Psoas muscle (tissue), 8 donors: ENCODE measurements around the gene SLC8A2. TPM values are rescaled to one million over a fixed set of nuclear protein-coding genes. Genes with fewer than 3 reads are reported as not detected.

ENCODE experiments used
- ATAC-seq, 4 donors: fragments of 200-7000 bp; cut with Tn5 transposase; one replicate each; pipeline ENCODE4 v1.9.1; 2020; ENCODE audit warnings: moderate library complexity in 3 of 4, mild to moderate bottlenecking in 2 of 4
- DNase-seq, 2 donors: peaks; one replicate each; pipeline ENCODE4 v3.0.0-alpha.2; 2020
- H3K27ac ChIP-seq: fragments of 200-600 bp; one replicate; pipeline ENCODE4 v1.8.0; 2022
- H3K27me3 ChIP-seq, 3 donors: fragments of 200-600 bp in 1 of 3; one replicate each; pipeline versions ENCODE4 v1.6.1 to v1.8.0; 2013 to 2022; ENCODE audit warnings: low read length in 2 of 3, mild to moderate bottlenecking in 2 of 3, moderate library complexity in 1 of 3; ENCODE audit not compliant: insufficient read depth in 3 of 3
- H3K36me3 ChIP-seq, 2 donors: fragments of 200-600 bp in 1 of 2; one replicate each; pipeline versions ENCODE4 v1.6.1 to v1.8.0; 2013 to 2022; ENCODE audit warnings: low read depth in 1 of 2, mild to moderate bottlenecking in 1 of 2, moderate library complexity in 1 of 2; ENCODE audit not compliant: insufficient read depth in 1 of 2
- H3K4me1 ChIP-seq: fragments of 200-600 bp; one replicate; pipeline ENCODE4 v1.8.0; 2022
- H3K4me3 ChIP-seq: fragments of 200-600 bp; one replicate; pipeline ENCODE4 v1.8.0; 2022; ENCODE audit warnings: mild to moderate bottlenecking
- H3K9me3 ChIP-seq: fragments of 200-600 bp; one replicate; pipeline ENCODE4 v1.8.0; 2022
- WGBS, 3 donors: extraction: QIAGEN DNeasy Blood & Tissue Kit; methylation state at CpG; one replicate each; pipeline versions ENCODE4 v1.1.6 to v1.1.7; 2013; 5-methylcytosine and 5-hydroxymethylcytosine counted together
- intact Hi-C, 2 donors: fragments of 100-400 bp; cut with DNase I; formaldehyde crosslinking; loops; one replicate each; pipeline versions ENCODE4 v1.11.0 to v1.14.2; 2022
- polyA plus RNA-seq, 3 donors: library from polyadenylated mRNA; stranded (reverse); fragments of 200-250 nt; gene quantifications; one replicate each; pipeline ENCODE4 v1.2.3, GENCODE V29; 2013
- total RNA-seq, 4 donors: library from RNA; stranded (reverse); fragmentation: NEBNext Ultra II Directional in 2 of 4; extraction: Animal tissue kit (Norgen Biotek cat#: 25700) in 2 of 4; gene quantifications; one replicate each; pipeline versions ENCODE4 v1.2.1 to v1.2.4, GENCODE V29; 2021 to 2023
- TF ChIP-seq, protein P1 (sequence below): fragments of 200-600 bp; IDR thresholded peaks from one replicate; pipeline ENCODE4 v1.8.0; 2022; ENCODE audit warnings: antibody characterized with exemption
- donor health status: healthy with polysubstance abuse.
- donor health status: DM: no; HTN: no; CAD: no; lungs with moderate emphysema.
- donor health status: Bipolar disorder and iron deficiency.
- donor health status: healthy.
- donor health status: DM: yes; HTN: yes; CAD: no.
- donor health status: DM: no; HTN: no; CAD: no.
- donor health status: DM: no; HTN: no; CAD: no.
- donor health status: DM: yes; HTN: yes; CAD: no.

SLC8A2 gene
- total and polyA plus RNA-seq, 7 donors = 0.12 to 0.54 (median 0.19) TPM; not detected in 1

DNA sequence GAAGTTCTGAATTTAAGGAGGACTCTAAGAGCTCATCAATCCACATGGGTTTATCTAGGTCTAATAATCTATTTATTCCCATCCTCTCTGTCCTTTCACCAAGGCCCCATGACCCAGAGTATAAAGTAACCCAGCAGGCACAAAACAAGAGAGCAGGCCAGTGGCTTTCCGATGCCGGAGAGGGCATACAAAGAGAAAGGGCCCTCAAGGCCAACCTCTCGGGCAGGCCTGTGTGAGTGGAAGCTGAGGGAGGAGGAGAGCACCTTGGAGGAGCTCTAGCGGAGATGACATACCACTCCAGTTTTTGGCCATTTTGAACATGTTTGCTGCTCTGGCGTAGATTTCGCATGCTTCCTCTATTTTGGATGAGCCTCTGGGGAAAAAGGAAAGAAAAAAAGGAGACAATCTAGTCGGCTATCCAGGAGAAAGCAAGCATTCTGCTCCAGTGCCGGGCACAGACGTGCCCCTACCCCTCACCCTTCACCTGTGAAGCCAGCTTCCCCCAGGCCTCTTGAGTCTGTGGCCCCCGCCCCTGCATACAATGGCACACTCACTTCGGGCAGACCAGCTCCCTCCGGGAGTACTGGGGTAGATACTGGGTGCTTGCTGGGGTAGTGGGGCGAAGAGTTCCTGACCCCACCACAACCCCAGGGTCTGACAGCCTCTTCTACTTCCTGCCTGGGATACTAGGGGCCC lies 31.6 kb upstream of the SLC8A2 start:
- TF ChIP-seq, protein P1, sequence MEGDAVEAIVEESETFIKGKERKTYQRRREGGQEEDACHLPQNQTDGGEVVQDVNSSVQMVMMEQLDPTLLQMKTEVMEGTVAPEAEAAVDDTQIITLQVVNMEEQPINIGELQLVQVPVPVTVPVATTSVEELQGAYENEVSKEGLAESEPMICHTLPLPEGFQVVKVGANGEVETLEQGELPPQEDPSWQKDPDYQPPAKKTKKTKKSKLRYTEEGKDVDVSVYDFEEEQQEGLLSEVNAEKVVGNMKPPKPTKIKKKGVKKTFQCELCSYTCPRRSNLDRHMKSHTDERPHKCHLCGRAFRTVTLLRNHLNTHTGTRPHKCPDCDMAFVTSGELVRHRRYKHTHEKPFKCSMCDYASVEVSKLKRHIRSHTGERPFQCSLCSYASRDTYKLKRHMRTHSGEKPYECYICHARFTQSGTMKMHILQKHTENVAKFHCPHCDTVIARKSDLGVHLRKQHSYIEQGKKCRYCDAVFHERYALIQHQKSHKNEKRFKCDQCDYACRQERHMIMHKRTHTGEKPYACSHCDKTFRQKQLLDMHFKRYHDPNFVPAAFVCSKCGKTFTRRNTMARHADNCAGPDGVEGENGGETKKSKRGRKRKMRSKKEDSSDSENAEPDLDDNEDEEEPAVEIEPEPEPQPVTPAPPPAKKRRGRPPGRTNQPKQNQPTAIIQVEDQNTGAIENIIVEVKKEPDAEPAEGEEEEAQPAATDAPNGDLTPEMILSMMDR = no peak
- ATAC-seq = no peak
- H3K27me3 ChIP-seq = no peaks in the 10 kb centered on the region
- 74 to 85% (median 82%) methylated on average over 13 of the region's 13 CpGs for WGBS, 3 donors
- H3K36me3 ChIP-seq = peaks cover 4 to 61% of the 10 kb centered on the region in 2 donors
- no peak overlapping the region for H3K27ac ChIP-seq
- no peak overlapping the region for H3K4me3 ChIP-seq
- no peaks in the 10 kb centered on the region for H3K9me3 ChIP-seq
- intact Hi-C loops = no loop called here
- peaks cover 59% of the 10 kb centered on the region for H3K4me1 ChIP-seq
- DNase-seq = peak in 1 of 2 donors; percentile 22

DNA sequence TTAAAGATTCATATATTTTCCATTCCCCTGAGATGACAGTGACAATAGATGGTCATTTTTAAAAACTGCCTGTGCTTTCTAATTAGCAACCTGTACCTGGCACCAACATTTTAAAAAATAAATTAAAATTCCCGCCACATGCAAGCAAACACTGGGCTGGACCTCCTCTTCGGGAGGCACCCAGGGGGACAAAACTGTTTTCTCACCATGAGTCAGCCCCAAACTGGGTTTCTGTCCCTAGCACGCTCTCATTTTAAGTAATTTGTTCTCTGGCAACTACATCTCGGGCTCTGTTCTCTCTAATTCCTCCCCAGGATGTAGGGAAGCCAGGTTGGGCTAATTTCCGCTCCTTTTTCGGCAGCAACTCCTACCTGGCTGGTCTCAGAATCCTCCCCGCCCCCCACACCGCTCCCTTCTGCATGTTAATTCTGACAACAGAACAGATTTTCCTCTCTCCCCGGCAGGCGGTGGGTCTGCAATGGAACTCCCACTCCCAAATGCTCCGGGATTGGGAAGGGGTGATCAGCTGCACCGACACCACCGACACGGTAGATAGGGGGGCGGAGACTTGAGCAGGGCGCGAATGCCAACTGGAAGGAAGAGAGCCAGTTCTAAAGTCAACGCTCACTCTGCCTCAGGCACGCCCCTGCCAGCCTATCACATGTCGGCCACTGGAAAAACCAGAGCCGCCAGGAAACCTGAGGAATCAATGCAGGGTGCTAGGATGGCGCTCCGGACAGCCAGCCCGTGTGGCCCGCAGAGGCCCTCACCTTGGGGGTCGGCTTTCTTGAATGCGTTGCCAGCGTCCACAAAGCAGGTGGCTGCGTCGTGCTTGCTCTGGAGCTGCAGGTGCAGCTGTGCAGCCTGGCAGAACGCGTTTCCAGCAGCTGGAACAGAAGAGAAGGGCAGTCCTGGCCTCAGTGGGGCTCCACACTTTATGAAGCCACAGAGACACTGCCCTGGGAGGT lies 28.5 kb upstream of the SLC8A2 start:
- peaks cover 43% of the 10 kb centered on the region for H3K4me1 ChIP-seq
- WGBS, 3 donors = 44 to 57% (median 49%) methylated on average over 32 of the region's 32 CpGs
- peaks cover 4 to 91% of the 10 kb centered on the region in 2 donors for H3K36me3 ChIP-seq
- intact Hi-C loops = no loop called here
- no peaks in the 10 kb centered on the region for H3K9me3 ChIP-seq
- ATAC-seq (peak in 3 of 4 donors; percentile 49 to 62 (median 53)), DNase-seq (peak in 1 of 2 donors; percentile 68)
- H3K4me3 ChIP-seq = no peak overlapping the region
- TF ChIP-seq, protein P1 = no peak
- H3K27ac ChIP-seq = peak overlapping the region; percentile 54
- no peaks in the 10 kb centered on the region for H3K27me3 ChIP-seq

DNA sequence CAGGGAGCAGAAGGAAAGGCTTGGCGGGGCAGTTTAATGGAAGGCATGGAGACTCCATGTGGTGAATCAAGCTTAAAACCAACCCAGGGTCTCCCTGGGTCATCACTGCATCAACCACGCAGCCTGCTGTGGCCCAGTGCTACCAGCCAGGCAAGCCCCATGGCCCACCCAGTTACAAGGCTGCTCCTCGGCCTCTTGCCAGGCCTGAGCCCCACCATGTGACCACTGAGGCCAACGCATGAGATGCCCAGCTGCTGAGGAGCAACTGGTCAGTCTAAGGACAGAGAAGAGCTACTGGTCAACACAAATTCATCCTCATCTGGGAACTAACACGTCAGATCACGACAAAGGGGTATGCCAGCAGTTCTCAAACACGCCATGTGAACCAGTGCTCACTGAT lies 27.7 kb upstream of the SLC8A2 start:
- 65 to 79% (median 66%) methylated on average over 7 of the region's 7 CpGs for WGBS, 3 donors
- Histone ChIP-seq H3K4me3 (no peak overlapping the region), H3K9me3 (no peaks in the 10 kb centered on the region), H3K4me1 (peaks cover 43% of the 10 kb centered on the region), H3K27ac (peak overlapping the region; percentile 54), H3K27me3 (no peaks in the 10 kb centered on the region), H3K36me3 (peaks cover 4 to 97% of the 10 kb centered on the region in 2 donors)
- TF ChIP-seq, protein P1 = no peak
- intact Hi-C loops = no loop called here
- DNase-seq (peak in 1 of 2 donors; percentile 52), ATAC-seq (peak in 1 of 4 donors; percentile 5)

DNA sequence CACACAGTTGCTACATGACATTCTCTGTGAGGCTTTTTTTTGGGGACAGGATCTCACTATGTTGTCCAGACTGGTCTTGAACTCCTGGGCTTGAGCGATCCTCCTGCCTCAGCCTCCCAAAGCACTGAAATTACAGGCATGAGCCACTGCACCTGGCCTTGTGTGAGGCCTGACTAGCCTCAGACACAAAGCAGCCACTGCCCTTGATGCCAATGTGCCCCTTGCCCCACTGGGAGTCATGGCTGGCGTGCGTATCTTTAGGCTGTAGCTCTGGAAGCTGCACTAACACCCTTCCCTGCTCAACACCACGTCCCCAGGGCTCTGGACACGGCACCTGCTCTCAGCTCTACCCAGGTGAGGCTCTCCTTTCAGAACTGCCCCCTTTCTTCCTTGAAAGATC lies 26.9 kb upstream of the SLC8A2 start:
- Histone ChIP-seq H3K4me1 (peaks cover 43% of the 10 kb centered on the region), H3K36me3 (peaks cover 4 to 97% of the 10 kb centered on the region in 2 donors)
- intact Hi-C loops = no loop called here

More for the DNA sequence above, 26.9 kb upstream of the SLC8A2 start:
- Histone ChIP-seq H3K27ac (peak overlapping the region; percentile 54), H3K27me3 (no peaks in the 10 kb centered on the region), H3K9me3 (no peaks in the 10 kb centered on the region), H3K4me3 (no peak overlapping the region)
- DNase-seq = peak in 1 of 2 donors; percentile 33
- ATAC-seq = no peak
- 93 to 96% (median 93%) methylated on average over 5 of the region's 5 CpGs for WGBS, 3 donors
- TF ChIP-seq, protein P1 = no peak
